ENCODE results near the gene MFN2.

DNA sequence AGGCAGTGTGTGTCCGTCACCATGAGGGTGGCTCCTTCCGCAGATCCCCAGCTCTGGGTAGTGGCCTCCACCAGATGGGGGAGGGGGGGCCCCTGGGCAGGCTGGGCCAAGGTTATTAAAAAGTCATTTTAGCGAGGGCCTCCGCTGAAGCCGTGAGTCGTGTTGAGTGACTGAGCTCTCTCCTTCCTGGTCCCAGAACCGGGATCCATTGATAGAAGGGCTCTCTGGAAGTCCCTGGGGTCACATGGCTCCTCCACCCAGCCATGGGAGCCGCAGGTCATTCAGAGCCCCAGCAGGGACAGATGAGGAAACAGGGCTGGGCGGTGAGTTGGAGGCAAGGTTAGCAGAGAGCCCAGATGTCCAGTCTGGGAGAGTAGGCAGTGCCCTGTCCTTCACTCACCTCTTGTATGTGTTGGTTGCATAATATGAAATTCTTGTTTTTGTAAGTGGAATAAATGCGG is 51.9 kb downstream of the MFN2 start:
- no peak for TF ChIP-seq POLR2A (IDR thresholded peaks at IDR 0.05; ENCODE audit: low read depth, low read length)
- TF ChIP-seq TAF1 (IDR thresholded peaks at IDR 0.05; ENCODE audit: low read depth, low read length): no peak
- no peak for TF ChIP-seq POLR2AphosphoS5 (IDR thresholded peaks at IDR 0.05; ENCODE audit: low read depth, low read length)
- no peak for TF ChIP-seq POU2F2 (IDR thresholded peaks at IDR 0.05; ENCODE audit: low read depth, low read length)

All from GM12891 (cell line).